H9 (cell line): ENCODE measurements around the gene FAM120A. TPM values are rescaled to one million over a fixed set of nuclear protein-coding genes. Genes with fewer than 3 reads are reported as not detected.

Experiments
- DNase-seq: peaks from one replicate; pipeline ENCODE4 v3.0.0-alpha.2; 2017
- H2AFZ ChIP-seq: one replicate; pipeline ENCODE4 v1.6.1; 2013; ENCODE audit warnings: mild to moderate bottlenecking, low read length, control low read depth, moderate library complexity
- H2AK5ac ChIP-seq: 2 replicates; pipeline ENCODE4 v1.6.1; 2013; ENCODE audit warnings: low read length, control low read depth, mixed read lengths; ENCODE audit not compliant: insufficient read length
- H2BK120ac ChIP-seq: one replicate; pipeline ENCODE4 v1.6.1; 2013; ENCODE audit warnings: low read depth, mild to moderate bottlenecking, low read length, control low read depth, inconsistent platforms; ENCODE audit not compliant: poor library complexity, severe bottlenecking
- H2BK12ac ChIP-seq: 2 replicates; pipeline ENCODE4 v1.6.1; 2013; ENCODE audit warnings: low read length, control low read depth, mixed read lengths, low read depth; ENCODE audit not compliant: insufficient read length
- H2BK15ac ChIP-seq: 2 replicates; pipeline ENCODE4 v1.6.1; 2013; ENCODE audit warnings: low read depth, low read length, control low read depth
- H2BK20ac ChIP-seq: one replicate; pipeline ENCODE4 v1.6.1; 2013; ENCODE audit warnings: low read depth, mild to moderate bottlenecking, low read length, control low read depth, inconsistent platforms; ENCODE audit not compliant: poor library complexity, severe bottlenecking
- H2BK5ac ChIP-seq: 2 replicates; pipeline ENCODE4 v1.6.1; 2013; ENCODE audit warnings: low read length, control low read depth, mixed read lengths; ENCODE audit not compliant: insufficient read length
- H3K14ac ChIP-seq: 2 replicates; pipeline ENCODE4 v1.6.1; 2013; ENCODE audit warnings: low read length, control low read depth; ENCODE audit not compliant: insufficient read depth
- H3K18ac ChIP-seq: 2 replicates; pipeline ENCODE4 v1.6.1; 2013; ENCODE audit warnings: low read depth, mild to moderate bottlenecking, mixed read lengths, low read length, control low read depth; ENCODE audit not compliant: insufficient read length
- H3K23ac ChIP-seq: 2 replicates; pipeline ENCODE4 v1.6.1; 2013; ENCODE audit warnings: low read length, control low read depth, mixed read lengths, low read depth; ENCODE audit not compliant: insufficient read length
- H3K23me2 ChIP-seq: 2 replicates; pipeline ENCODE4 v1.6.1; 2013; ENCODE audit warnings: low read depth, mild to moderate bottlenecking, mixed read lengths, low read length, control low read depth; ENCODE audit not compliant: insufficient read length, poor library complexity, severe bottlenecking
- H3K27ac ChIP-seq: 2 replicates; pipeline ENCODE4 v1.5.1; 2013; ENCODE audit warnings: low read length, control low read depth, mixed read lengths, low read depth; ENCODE audit not compliant: insufficient read length
- H3K27me3 ChIP-seq: 2 replicates; pipeline ENCODE4 v1.6.1; 2013; ENCODE audit warnings: low read length, control low read depth, inconsistent platforms; ENCODE audit not compliant: insufficient read depth
- H3K4ac ChIP-seq: 2 replicates; pipeline ENCODE4 v1.6.1; 2013; ENCODE audit warnings: low read depth, mild to moderate bottlenecking, control low read depth, inconsistent platforms, low read length, moderate library complexity
- H3K4me1 ChIP-seq: 2 replicates; pipeline ENCODE4 v1.6.1; 2013; ENCODE audit warnings: low read length, control low read depth, inconsistent platforms; ENCODE audit not compliant: insufficient read depth
- H3K4me2 ChIP-seq: 2 replicates; pipeline ENCODE4 v1.6.1; 2013; ENCODE audit warnings: low read length, control low read depth, mixed read lengths; ENCODE audit not compliant: insufficient read length, insufficient read depth
- H3K56ac ChIP-seq: 2 replicates; pipeline ENCODE4 v1.6.1; 2013; ENCODE audit warnings: low read depth, mild to moderate bottlenecking, mixed read lengths, low read length, control low read depth; ENCODE audit not compliant: insufficient read length
- H3K79me1 ChIP-seq: 2 replicates; pipeline ENCODE4 v1.6.1; 2013; ENCODE audit warnings: low read depth, mild to moderate bottlenecking, moderate library complexity, low read length, control low read depth, inconsistent platforms; ENCODE audit not compliant: insufficient read depth, poor library complexity, severe bottlenecking
- H3K79me2 ChIP-seq: 2 replicates; pipeline ENCODE4 v1.6.1; 2013; ENCODE audit warnings: low read length, control low read depth, inconsistent platforms; ENCODE audit not compliant: insufficient read depth
- H3K9ac ChIP-seq: 2 replicates; pipeline ENCODE4 v1.6.1; 2013; ENCODE audit warnings: low read length, control low read depth, mixed read lengths; ENCODE audit not compliant: insufficient read length; ENCODE audit errors: extremely low read depth
- H3K9me3 ChIP-seq: one replicate; pipeline ENCODE4 v1.6.1; 2013; ENCODE audit warnings: low read depth, low read length, inconsistent platforms; ENCODE audit not compliant: control insufficient read depth
- H3T11ph ChIP-seq: one replicate; pipeline ENCODE4 v1.6.1; 2013; ENCODE audit warnings: mild to moderate bottlenecking, low read length, control low read depth, inconsistent platforms
- H4K20me1 ChIP-seq: one replicate; pipeline ENCODE4 v1.6.1; 2013; ENCODE audit not compliant: control insufficient read depth, insufficient read length, insufficient read depth
- H4K5ac ChIP-seq: 2 replicates; pipeline ENCODE4 v1.6.1; 2013; ENCODE audit warnings: low read depth, mild to moderate bottlenecking, mixed read lengths, low read length, control low read depth; ENCODE audit not compliant: insufficient read length
- H4K8ac ChIP-seq: replicated peaks from 2 replicates; pipeline ENCODE4 v1.6.1; 2013; ENCODE audit warnings: low read length, control low read depth, mixed read lengths, low read depth; ENCODE audit not compliant: insufficient read length
- H4K91ac ChIP-seq: 2 replicates; pipeline ENCODE4 v1.6.1; 2013; ENCODE audit warnings: low read depth, mild to moderate bottlenecking, moderate library complexity, mixed read lengths, low read length, control low read depth; ENCODE audit not compliant: insufficient read length
- H3K27ac Mint-ChIP-seq, 3 experiments: 2 replicates in 2 of 3; 3 replicates in 1 of 3; pipeline ENCODE4 v1.8.0; 2020 to 2021; ENCODE audit warnings: mixed read lengths in 3 of 3, mild to moderate bottlenecking in 1 of 3, moderate library complexity in 1 of 3
- H3K27me3 Mint-ChIP-seq: 2 replicates; pipeline ENCODE4 v1.8.0; 2021; ENCODE audit warnings: low read depth, mild to moderate bottlenecking, moderate library complexity, mixed read lengths
- H3K36me3 Mint-ChIP-seq, 3 experiments: 2 replicates in 2 of 3; 3 replicates in 1 of 3; pipeline ENCODE4 v1.8.0; 2020 to 2021; ENCODE audit warnings: low read depth in 3 of 3, mixed read lengths in 3 of 3; ENCODE audit not compliant: insufficient read depth in 1 of 3
- H3K4me1 Mint-ChIP-seq, 2 experiments: 2 replicates each; pipeline ENCODE4 v1.8.0; 2020; ENCODE audit warnings: mixed read lengths in 2 of 2
- H3K4me3 Mint-ChIP-seq, 2 experiments: 2 replicates in 1 of 2; 3 replicates in 1 of 2; pipeline ENCODE4 v1.8.0; 2020 to 2021; ENCODE audit warnings: mild to moderate bottlenecking in 2 of 2, mixed read lengths in 2 of 2, moderate library complexity in 1 of 2
- H3K9me3 Mint-ChIP-seq, 2 experiments: 2 replicates in 1 of 2; 3 replicates in 1 of 2; pipeline ENCODE4 v1.8.0; 2020; ENCODE audit warnings: mild to moderate bottlenecking in 2 of 2, mixed read lengths in 2 of 2, moderate library complexity in 1 of 2
- CTCF ChIP-seq: fragments of 200-600 bp; sonication (generic); conservative IDR thresholded peaks from 3 replicates; pipeline ENCODE4 v1.8.0; 2021; ENCODE audit warnings: antibody characterized with exemption, mild to moderate bottlenecking
- WGBS: extraction: QIAGEN DNeasy Blood & Tissue Kit; methylation state at CpG from one replicate; pipeline ENCODE4 v1.1.7; 2013; ENCODE audit warnings: missing lambda C conversion rate, low lambda C conversion rate, mixed read lengths; ENCODE audit not compliant: insufficient read length; ENCODE audit errors: extremely low coverage; 5-methylcytosine and 5-hydroxymethylcytosine counted together
- total RNA-seq: library from RNA; stranded (reverse); gene quantifications from 2 replicates; pipeline ENCODE4 v1.2.1, GENCODE V29; 2021

Gene FAM120A
- total RNA-seq, 1 experiment from 2014 or later = 57.7 TPM

DNA sequence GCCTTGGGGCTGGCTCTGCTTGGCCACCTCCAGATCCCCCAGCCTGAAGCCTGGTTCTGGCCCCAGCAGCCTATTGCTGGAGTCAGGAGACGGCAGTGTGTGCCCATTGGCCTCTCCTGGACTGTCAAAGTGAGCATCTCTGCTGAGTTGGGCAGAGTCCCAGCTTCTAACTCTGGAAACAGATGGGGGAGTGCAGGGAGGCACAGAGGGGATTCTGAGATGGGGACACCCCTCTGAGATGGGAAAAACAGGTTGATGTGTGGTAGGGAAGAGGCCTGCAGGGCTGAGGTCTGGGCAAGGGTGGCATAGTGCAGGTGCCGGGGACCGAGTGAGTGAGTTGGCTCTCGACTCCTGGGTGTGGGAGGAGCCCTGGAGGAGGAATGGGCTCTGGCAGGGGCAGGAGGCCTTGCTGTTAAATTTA, 152.4 kb downstream of the FAM120A start:
- no CpG with 5 or more reads among the region's 4 CpGs for WGBS
- no peak for DNase-seq
- Mint-ChIP-seq H3K4me1 (peaks cover 46 to 47% of the 10 kb centered on the region in 2 experiments), H3K36me3 (peaks cover 6 to 22% (median 6%) of the 10 kb centered on the region in 3 experiments; a peak in 6 of 7 replicates), H3K4me3 (no peak overlapping the region), H3K27me3 (0 out of 2 replicates have a peak, but pooled peaks cover 2% of the 10 kb centered on the region), H3K9me3 (peaks cover 7 to 10% of the 10 kb centered on the region in 2 experiments), H3K27ac (peak overlapping the region in 1 of 3 experiments; percentile 29; a peak in 1 of 7 replicates)
- H4K8ac ChIP-seq = no peak overlapping the region
- no peak overlapping the region for H2BK12ac ChIP-seq
- H4K5ac ChIP-seq = no peak overlapping the region
- no peak overlapping the region for H2AFZ ChIP-seq
- H3K56ac ChIP-seq = no peak overlapping the region
- no peak overlapping the region for H2AK5ac ChIP-seq
- no peak overlapping the region for H2BK20ac ChIP-seq
- H3K14ac ChIP-seq = no peak overlapping the region
- no peak overlapping the region for H3T11ph ChIP-seq
- no peak overlapping the region for H3K23ac ChIP-seq
- no peaks in the 10 kb centered on the region for H3K27me3 ChIP-seq
- no peaks in the 10 kb centered on the region for H3K9me3 ChIP-seq
- no peak overlapping the region for H2BK120ac ChIP-seq
- peaks cover 2% of the 10 kb centered on the region for H4K20me1 ChIP-seq
- peaks cover 17% of the 10 kb centered on the region; the same call in 1 of the 2 replicates for H3K4me1 ChIP-seq
- no peak overlapping the region for H2BK15ac ChIP-seq
- H3K27ac ChIP-seq = no peak overlapping the region
- no peak overlapping the region for H2BK5ac ChIP-seq
- H3K9ac ChIP-seq = no peak overlapping the region
- no peak overlapping the region for H3K4ac ChIP-seq
- no peaks in the 10 kb centered on the region for H3K79me2 ChIP-seq
- H3K79me1 ChIP-seq = no peaks in the 10 kb centered on the region
- H3K4me2 ChIP-seq = no peak overlapping the region
- H3K23me2 ChIP-seq = no peaks in the 10 kb centered on the region
- no peak for TF ChIP-seq CTCF
- H4K91ac ChIP-seq = no peak overlapping the region
- no peak overlapping the region for H3K18ac ChIP-seq
